Chondrocyte (in vitro differentiated cells): ENCODE data around the gene FAM107B. TPM values are rescaled to one million over a fixed set of nuclear protein-coding genes. Genes with fewer than 3 reads are reported as not detected.

ENCODE experiments used
- DNase-seq: peaks from one replicate; pipeline ENCODE4 v3.0.0; 2021; ENCODE audit warnings: mixed read lengths, low spot score
- H3K27ac Mint-ChIP-seq: one replicate; pipeline ENCODE4 v1.8.0; 2021; ENCODE audit warnings: mild to moderate bottlenecking, moderate library complexity, mixed read lengths; ENCODE audit not compliant: unreplicated experiment
- H3K27me3 Mint-ChIP-seq: 2 replicates; pipeline ENCODE4 v1.8.0; 2021; ENCODE audit warnings: low read depth, mixed read lengths
- H3K36me3 Mint-ChIP-seq: 2 replicates; pipeline ENCODE4 v1.8.0; 2021; ENCODE audit warnings: low read depth, mixed read lengths
- H3K4me1 Mint-ChIP-seq: 2 replicates; pipeline ENCODE4 v1.8.0; 2021; ENCODE audit warnings: low read depth, mild to moderate bottlenecking, mixed read lengths
- H3K4me3 Mint-ChIP-seq: one replicate; pipeline ENCODE4 v1.8.0; 2021; ENCODE audit warnings: mild to moderate bottlenecking, moderate library complexity, mixed read lengths; ENCODE audit not compliant: unreplicated experiment
- H3K9me3 Mint-ChIP-seq: 2 replicates; pipeline ENCODE4 v1.8.0; 2021; ENCODE audit warnings: low read depth, mixed read lengths
- total RNA-seq: library from RNA; stranded (reverse); gene quantifications from 3 replicates; pipeline ENCODE4 v1.2.1, GENCODE V29; 2021
- TF ChIP-seq, protein P1 (sequence below): fragments of 200-600 bp; sonication (generic); IDR thresholded peaks from 2 replicates; pipeline ENCODE4 v1.5.0; 2021; ENCODE audit warnings: antibody characterized with exemption, mild to moderate bottlenecking, moderate library complexity

Gene FAM107B
- total RNA-seq, 1 donor from 2014 or later = 29.1 TPM

DNA sequence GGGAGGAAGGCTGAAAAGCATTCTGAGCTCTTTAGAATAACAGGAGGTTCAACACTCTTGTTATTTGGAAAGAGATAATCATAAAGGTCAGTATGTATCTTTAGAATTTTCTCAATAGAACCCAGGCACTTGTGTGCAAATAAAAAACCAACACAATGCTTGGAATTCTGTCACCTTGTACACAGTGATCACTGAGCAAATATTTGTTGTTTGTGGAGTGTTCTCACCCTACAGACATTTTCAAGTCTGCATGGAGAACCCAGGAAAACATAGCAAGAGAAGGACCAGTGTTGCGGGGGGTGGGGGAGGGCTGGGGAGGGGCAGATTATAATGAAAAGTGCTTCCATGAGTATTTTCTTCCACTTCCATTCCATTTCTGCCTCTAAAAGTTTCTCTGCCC lies 87.4 kb downstream of the FAM107B start:
- no peaks in the 10 kb centered on the region for H3K9me3 Mint-ChIP-seq
- no peaks in the 10 kb centered on the region for H3K27me3 Mint-ChIP-seq
- no peak for DNase-seq
- H3K4me1 Mint-ChIP-seq = peaks cover 28% of the 10 kb centered on the region
- no peaks in the 10 kb centered on the region for H3K36me3 Mint-ChIP-seq
- TF ChIP-seq, protein P1, sequence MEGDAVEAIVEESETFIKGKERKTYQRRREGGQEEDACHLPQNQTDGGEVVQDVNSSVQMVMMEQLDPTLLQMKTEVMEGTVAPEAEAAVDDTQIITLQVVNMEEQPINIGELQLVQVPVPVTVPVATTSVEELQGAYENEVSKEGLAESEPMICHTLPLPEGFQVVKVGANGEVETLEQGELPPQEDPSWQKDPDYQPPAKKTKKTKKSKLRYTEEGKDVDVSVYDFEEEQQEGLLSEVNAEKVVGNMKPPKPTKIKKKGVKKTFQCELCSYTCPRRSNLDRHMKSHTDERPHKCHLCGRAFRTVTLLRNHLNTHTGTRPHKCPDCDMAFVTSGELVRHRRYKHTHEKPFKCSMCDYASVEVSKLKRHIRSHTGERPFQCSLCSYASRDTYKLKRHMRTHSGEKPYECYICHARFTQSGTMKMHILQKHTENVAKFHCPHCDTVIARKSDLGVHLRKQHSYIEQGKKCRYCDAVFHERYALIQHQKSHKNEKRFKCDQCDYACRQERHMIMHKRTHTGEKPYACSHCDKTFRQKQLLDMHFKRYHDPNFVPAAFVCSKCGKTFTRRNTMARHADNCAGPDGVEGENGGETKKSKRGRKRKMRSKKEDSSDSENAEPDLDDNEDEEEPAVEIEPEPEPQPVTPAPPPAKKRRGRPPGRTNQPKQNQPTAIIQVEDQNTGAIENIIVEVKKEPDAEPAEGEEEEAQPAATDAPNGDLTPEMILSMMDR = no peak
- no peak overlapping the region for H3K27ac Mint-ChIP-seq
- no peak overlapping the region for H3K4me3 Mint-ChIP-seq

DNA sequence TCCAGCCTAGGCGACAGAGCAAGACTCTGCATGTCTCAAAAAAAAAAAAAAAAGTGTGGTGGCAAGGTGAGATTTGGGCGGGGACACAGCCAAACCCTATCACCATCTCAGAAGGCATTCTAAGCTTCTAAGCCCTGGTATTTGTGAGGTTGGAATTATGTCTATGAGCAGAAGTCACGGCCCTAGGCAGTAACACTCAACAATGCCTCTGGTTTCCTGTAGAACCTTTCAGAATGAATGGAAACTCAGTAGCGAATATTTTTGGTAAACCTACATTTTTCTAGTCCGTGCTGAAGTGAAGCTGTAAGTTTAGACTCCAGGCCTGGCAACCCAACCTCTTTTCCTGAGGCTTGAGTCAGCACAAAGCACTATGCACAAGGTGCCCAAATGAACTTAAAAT lies 88.3 kb downstream of the FAM107B start:
- Mint-ChIP-seq H3K36me3 (no peaks in the 10 kb centered on the region), H3K9me3 (no peaks in the 10 kb centered on the region), H3K4me3 (no peak overlapping the region), H3K27ac (peak overlapping the region; percentile 17), H3K4me1 (peaks cover 30% of the 10 kb centered on the region), H3K27me3 (no peaks in the 10 kb centered on the region)
- TF ChIP-seq, protein P1 = no peak
- no peak for DNase-seq

DNA sequence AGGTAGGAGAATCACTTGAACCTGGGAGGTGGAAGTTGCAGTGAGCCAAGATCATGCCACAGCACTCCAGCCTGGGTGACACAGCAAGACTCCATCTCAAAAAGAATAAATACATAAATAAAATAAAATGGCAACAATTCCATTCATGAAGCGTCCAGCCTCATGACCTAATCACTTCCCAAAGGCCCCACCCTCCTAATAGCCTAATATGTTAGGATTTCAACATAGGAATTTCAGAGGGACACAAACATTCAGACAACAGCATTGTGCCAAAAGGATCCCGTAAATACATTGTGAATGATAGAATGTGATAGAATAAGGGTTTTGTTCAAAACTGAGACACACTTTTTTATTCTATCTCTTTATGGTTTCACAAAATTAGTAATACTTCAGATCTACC lies 90.3 kb downstream of the FAM107B start:
- no peak overlapping the region for H3K4me3 Mint-ChIP-seq
- DNase-seq = no peak
- no peaks in the 10 kb centered on the region for H3K27me3 Mint-ChIP-seq
- no peaks in the 10 kb centered on the region for H3K36me3 Mint-ChIP-seq
- H3K4me1 Mint-ChIP-seq = peaks cover 31% of the 10 kb centered on the region
- TF ChIP-seq, protein P1 = no peak
- H3K27ac Mint-ChIP-seq = no peak overlapping the region
- no peaks in the 10 kb centered on the region for H3K9me3 Mint-ChIP-seq

DNA sequence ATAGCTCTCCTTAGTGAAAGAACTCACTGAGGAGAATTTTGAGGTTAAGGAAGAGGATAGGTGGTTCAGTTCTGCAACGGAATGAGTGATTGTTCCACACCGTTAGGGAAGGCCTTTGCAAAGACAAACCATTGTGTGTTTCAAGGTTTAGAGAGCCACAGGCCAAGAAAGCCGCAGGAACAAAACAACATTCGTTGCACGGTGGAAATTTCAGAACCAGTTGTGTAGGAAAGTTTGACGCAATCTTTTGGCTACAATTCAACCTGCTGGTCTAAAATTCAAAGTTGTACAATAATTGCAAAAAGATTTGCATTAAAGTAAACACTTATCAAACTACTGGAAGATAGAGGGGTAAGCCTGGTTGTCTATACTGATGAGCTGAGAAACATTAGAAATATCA lies 91.4 kb downstream of the FAM107B start:
- H3K27me3 Mint-ChIP-seq = no peaks in the 10 kb centered on the region
- no peaks in the 10 kb centered on the region for H3K9me3 Mint-ChIP-seq
- H3K27ac Mint-ChIP-seq = no peak overlapping the region
- DNase-seq = no peak
- H3K4me1 Mint-ChIP-seq = peaks cover 23% of the 10 kb centered on the region
- no peak overlapping the region for H3K4me3 Mint-ChIP-seq
- H3K36me3 Mint-ChIP-seq = no peaks in the 10 kb centered on the region
- TF ChIP-seq, protein P1 = no peak

DNA sequence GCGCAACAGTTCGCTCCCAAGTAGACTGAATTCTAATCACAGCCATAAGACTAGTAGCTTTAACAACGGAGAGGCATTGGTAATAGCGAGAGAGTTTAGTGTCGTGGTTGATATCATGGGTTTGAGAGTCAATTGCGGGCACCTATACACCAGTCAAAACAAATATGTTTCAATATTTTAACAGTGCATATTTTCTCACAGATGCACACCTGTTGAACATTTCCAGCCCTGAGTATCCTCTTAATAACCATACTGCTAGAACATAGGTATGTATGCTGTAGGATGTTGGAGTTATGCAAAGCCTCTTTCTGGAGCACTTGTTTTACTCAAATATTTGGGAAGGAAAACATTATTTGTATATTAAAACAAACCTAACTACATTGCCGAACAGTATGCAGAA lies 92.9 kb downstream of the FAM107B start:
- TF ChIP-seq, protein P1 = no peak
- DNase-seq = no peak
- no peak overlapping the region for H3K27ac Mint-ChIP-seq
- H3K36me3 Mint-ChIP-seq = no peaks in the 10 kb centered on the region
- no peak overlapping the region for H3K4me3 Mint-ChIP-seq
- H3K4me1 Mint-ChIP-seq = peaks cover 10% of the 10 kb centered on the region
- no peaks in the 10 kb centered on the region for H3K27me3 Mint-ChIP-seq
- no peaks in the 10 kb centered on the region for H3K9me3 Mint-ChIP-seq
